Measurements from ENCODE around the gene CCS.
A peak's percentile ranks its signal among the peaks of the same experiment; 100 is the strongest.

The CCS gene

GRCh38 chr11:66561178-66561974, 31.6 kb upstream of the CCS start:
- peaks cover 3 to 11% of the 10 kb centered on the region in 2 donors for H3K27me3 ChIP-seq (ENCODE audit: control insufficient read depth in 1 of 2, insufficient read depth in 2 of 2, low read length in 2 of 2)
- no peak overlapping the region for H3K9ac ChIP-seq (ENCODE audit: low read depth in 1 of 2, low read length in 2 of 2)
- H3K36me3 ChIP-seq (ENCODE audit: control insufficient read depth in 1 of 2, insufficient read depth in 2 of 2, low read length in 2 of 2): no peaks in the 10 kb centered on the region
- H3K27ac ChIP-seq (ENCODE audit: low read depth, low read length): no peak overlapping the region
- no peak overlapping the region for H3K4me3 ChIP-seq (ENCODE audit: low read depth in 1 of 2, low read length in 2 of 2)
- H3K4me1 ChIP-seq (ENCODE audit: control insufficient read depth in 1 of 2, insufficient read depth in 2 of 2, low read length in 2 of 2): peaks cover 0 to 4% of the 10 kb centered on the region in 2 donors
- H3K9me3 ChIP-seq (ENCODE audit: control insufficient read depth in 1 of 2, low read length in 2 of 2): no peaks in the 10 kb centered on the region

GRCh38 chr11:66561975-66562248, 31.1 kb upstream of the CCS start:
- H3K27ac ChIP-seq (ENCODE audit: low read depth, low read length): no peak overlapping the region
- no peak overlapping the region for H3K9ac ChIP-seq (ENCODE audit: low read depth in 1 of 2, low read length in 2 of 2)
- H3K4me3 ChIP-seq (ENCODE audit: low read depth in 1 of 2, low read length in 2 of 2): no peak overlapping the region
- peaks cover 4 to 11% of the 10 kb centered on the region in 2 donors for H3K27me3 ChIP-seq (ENCODE audit: control insufficient read depth in 1 of 2, insufficient read depth in 2 of 2, low read length in 2 of 2)
- no peaks in the 10 kb centered on the region for H3K9me3 ChIP-seq (ENCODE audit: control insufficient read depth in 1 of 2, low read length in 2 of 2)
- no peaks in the 10 kb centered on the region for H3K36me3 ChIP-seq (ENCODE audit: control insufficient read depth in 1 of 2, insufficient read depth in 2 of 2, low read length in 2 of 2)
- H3K4me1 ChIP-seq (ENCODE audit: control insufficient read depth in 1 of 2, insufficient read depth in 2 of 2, low read length in 2 of 2): peaks cover 0 to 4% of the 10 kb centered on the region in 2 donors

- H3K4me3 ChIP-seq (ENCODE audit: low read depth in 1 of 2, low read length in 2 of 2): no peak overlapping the region
- H3K9ac ChIP-seq (ENCODE audit: low read depth in 1 of 2, low read length in 2 of 2): no peak overlapping the region
- peaks cover 8 to 11% of the 10 kb centered on the region in 2 donors for H3K27me3 ChIP-seq (ENCODE audit: control insufficient read depth in 1 of 2, insufficient read depth in 2 of 2, low read length in 2 of 2)
- H3K4me1 ChIP-seq (ENCODE audit: control insufficient read depth in 1 of 2, insufficient read depth in 2 of 2, low read length in 2 of 2): peaks cover 0 to 4% of the 10 kb centered on the region in 2 donors
- no peak overlapping the region for H3K27ac ChIP-seq (ENCODE audit: low read depth, low read length)
- no peaks in the 10 kb centered on the region for H3K9me3 ChIP-seq (ENCODE audit: control insufficient read depth in 1 of 2, low read length in 2 of 2)
- H3K36me3 ChIP-seq (ENCODE audit: control insufficient read depth in 1 of 2, insufficient read depth in 2 of 2, low read length in 2 of 2): no peaks in the 10 kb centered on the region
These were observed 30.7 kb upstream of the CCS start for GRCh38 chr11:66562275-66562674.

- no peaks in the 10 kb centered on the region for H3K36me3 ChIP-seq (ENCODE audit: control insufficient read depth in 1 of 2, insufficient read depth in 2 of 2, low read length in 2 of 2)
- H3K4me3 ChIP-seq (ENCODE audit: low read depth in 1 of 2, low read length in 2 of 2): no peak overlapping the region
- peaks cover 13 to 15% of the 10 kb centered on the region in 2 donors for H3K27me3 ChIP-seq (ENCODE audit: control insufficient read depth in 1 of 2, insufficient read depth in 2 of 2, low read length in 2 of 2)
- H3K4me1 ChIP-seq (ENCODE audit: control insufficient read depth in 1 of 2, insufficient read depth in 2 of 2, low read length in 2 of 2): peaks cover 0 to 4% of the 10 kb centered on the region in 2 donors
- H3K9ac ChIP-seq (ENCODE audit: low read depth in 1 of 2, low read length in 2 of 2): no peak overlapping the region
- H3K9me3 ChIP-seq (ENCODE audit: control insufficient read depth in 1 of 2, low read length in 2 of 2): no peaks in the 10 kb centered on the region
- no peak overlapping the region for H3K27ac ChIP-seq (ENCODE audit: low read depth, low read length)
These were observed 29.9 kb upstream of the CCS start for GRCh38 chr11:66562907-66563583.

- Histone ChIP-seq H3K9ac (ENCODE audit: low read depth in 1 of 2, low read length in 2 of 2) (no peak overlapping the region), H3K36me3 (ENCODE audit: control insufficient read depth in 1 of 2, insufficient read depth in 2 of 2, low read length in 2 of 2) (no peaks in the 10 kb centered on the region), H3K4me1 (ENCODE audit: control insufficient read depth in 1 of 2, insufficient read depth in 2 of 2, low read length in 2 of 2) (peaks cover 3 to 7% of the 10 kb centered on the region in 2 donors), H3K4me3 (ENCODE audit: low read depth in 1 of 2, low read length in 2 of 2) (no peak overlapping the region), H3K27me3 (ENCODE audit: control insufficient read depth in 1 of 2, insufficient read depth in 2 of 2, low read length in 2 of 2) (peaks cover 9 to 13% of the 10 kb centered on the region in 2 donors), H3K27ac (ENCODE audit: low read depth, low read length) (no peak overlapping the region), H3K9me3 (ENCODE audit: control insufficient read depth in 1 of 2, low read length in 2 of 2) (no peaks in the 10 kb centered on the region)
These were observed 29.2 kb upstream of the CCS start for GRCh38 chr11:66563832-66564231.

GRCh38 chr11:66564538-66564937, 28.4 kb upstream of the CCS start:
- Histone ChIP-seq H3K4me1 (ENCODE audit: control insufficient read depth in 1 of 2, insufficient read depth in 2 of 2, low read length in 2 of 2) (peaks cover 3 to 4% of the 10 kb centered on the region in 2 donors), H3K27me3 (ENCODE audit: control insufficient read depth in 1 of 2, insufficient read depth in 2 of 2, low read length in 2 of 2) (peaks cover 7 to 11% of the 10 kb centered on the region in 2 donors), H3K27ac (ENCODE audit: low read depth, low read length) (no peak overlapping the region), H3K36me3 (ENCODE audit: control insufficient read depth in 1 of 2, insufficient read depth in 2 of 2, low read length in 2 of 2) (no peaks in the 10 kb centered on the region), H3K9me3 (ENCODE audit: control insufficient read depth in 1 of 2, low read length in 2 of 2) (no peaks in the 10 kb centered on the region), H3K4me3 (ENCODE audit: low read depth in 1 of 2, low read length in 2 of 2) (no peak overlapping the region), H3K9ac (ENCODE audit: low read depth in 1 of 2, low read length in 2 of 2) (no peak overlapping the region)

- peaks cover 3 to 4% of the 10 kb centered on the region in 2 donors for H3K4me1 ChIP-seq (ENCODE audit: control insufficient read depth in 1 of 2, insufficient read depth in 2 of 2, low read length in 2 of 2)
- H3K27me3 ChIP-seq (ENCODE audit: control insufficient read depth in 1 of 2, insufficient read depth in 2 of 2, low read length in 2 of 2): peaks cover 7 to 11% of the 10 kb centered on the region in 2 donors
- no peak overlapping the region for H3K9ac ChIP-seq (ENCODE audit: low read depth in 1 of 2, low read length in 2 of 2)
- no peak overlapping the region for H3K4me3 ChIP-seq (ENCODE audit: low read depth in 1 of 2, low read length in 2 of 2)
- H3K27ac ChIP-seq (ENCODE audit: low read depth, low read length): no peak overlapping the region
- H3K9me3 ChIP-seq (ENCODE audit: control insufficient read depth in 1 of 2, low read length in 2 of 2): no peaks in the 10 kb centered on the region
- H3K36me3 ChIP-seq (ENCODE audit: control insufficient read depth in 1 of 2, insufficient read depth in 2 of 2, low read length in 2 of 2): no peaks in the 10 kb centered on the region
These were observed 28.0 kb upstream of the CCS start for GRCh38 chr11:66564984-66565383.

GRCh38 chr11:66566221-66566620, 26.8 kb upstream of the CCS start:
- no peaks in the 10 kb centered on the region for H3K9me3 ChIP-seq (ENCODE audit: control insufficient read depth in 1 of 2, low read length in 2 of 2)
- H3K36me3 ChIP-seq (ENCODE audit: control insufficient read depth in 1 of 2, insufficient read depth in 2 of 2, low read length in 2 of 2): no peaks in the 10 kb centered on the region
- H3K27me3 ChIP-seq (ENCODE audit: control insufficient read depth in 1 of 2, insufficient read depth in 2 of 2, low read length in 2 of 2): peaks cover 7 to 11% of the 10 kb centered on the region in 2 donors
- H3K4me3 ChIP-seq (ENCODE audit: low read depth in 1 of 2, low read length in 2 of 2): no peak overlapping the region
- H3K9ac ChIP-seq (ENCODE audit: low read depth in 1 of 2, low read length in 2 of 2): no peak overlapping the region
- no peak overlapping the region for H3K27ac ChIP-seq (ENCODE audit: low read depth, low read length)
- peaks cover 3 to 4% of the 10 kb centered on the region in 2 donors for H3K4me1 ChIP-seq (ENCODE audit: control insufficient read depth in 1 of 2, insufficient read depth in 2 of 2, low read length in 2 of 2)

- H3K9me3 ChIP-seq (ENCODE audit: control insufficient read depth in 1 of 2, low read length in 2 of 2): no peaks in the 10 kb centered on the region
- H3K27me3 ChIP-seq (ENCODE audit: control insufficient read depth in 1 of 2, insufficient read depth in 2 of 2, low read length in 2 of 2): peaks cover 7 to 11% of the 10 kb centered on the region in 2 donors
- peaks cover 3 to 4% of the 10 kb centered on the region in 2 donors for H3K4me1 ChIP-seq (ENCODE audit: control insufficient read depth in 1 of 2, insufficient read depth in 2 of 2, low read length in 2 of 2)
- no peaks in the 10 kb centered on the region for H3K36me3 ChIP-seq (ENCODE audit: control insufficient read depth in 1 of 2, insufficient read depth in 2 of 2, low read length in 2 of 2)
- no peak overlapping the region for H3K27ac ChIP-seq (ENCODE audit: low read depth, low read length)
- H3K4me3 ChIP-seq (ENCODE audit: low read depth in 1 of 2, low read length in 2 of 2): peak overlapping the region; percentile 56 to 66
- no peak overlapping the region for H3K9ac ChIP-seq (ENCODE audit: low read depth in 1 of 2, low read length in 2 of 2)
These were observed 25.2 kb upstream of the CCS start for GRCh38 chr11:66567787-66568123.

GRCh38 chr11:66568124-66568916, 24.7 kb upstream of the CCS start, which contains the start of gene CTSF:
Gene CTSF (minus strand): TSS chr11:66568606. CDS start chr11:66568486, 120 bp downstream.
- no peaks in the 10 kb centered on the region for H3K9me3 ChIP-seq (ENCODE audit: control insufficient read depth in 1 of 2, low read length in 2 of 2)
- peaks cover 3 to 4% of the 10 kb centered on the region in 2 donors for H3K4me1 ChIP-seq (ENCODE audit: control insufficient read depth in 1 of 2, insufficient read depth in 2 of 2, low read length in 2 of 2)
- H3K4me3 ChIP-seq (ENCODE audit: low read depth in 1 of 2, low read length in 2 of 2): peak within 1 kb of the TSS; percentile 56 to 66
- peaks cover 7 to 11% of the 10 kb centered on the region in 2 donors for H3K27me3 ChIP-seq (ENCODE audit: control insufficient read depth in 1 of 2, insufficient read depth in 2 of 2, low read length in 2 of 2)
- H3K9ac ChIP-seq (ENCODE audit: low read depth in 1 of 2, low read length in 2 of 2): no peak within 1 kb of the TSS
- no peak within 1 kb of the TSS for H3K27ac ChIP-seq (ENCODE audit: low read depth, low read length)
- H3K36me3 ChIP-seq (ENCODE audit: control insufficient read depth in 1 of 2, insufficient read depth in 2 of 2, low read length in 2 of 2): no peaks in the 10 kb centered on the region

Data from duodenal mucosa (tissue), 2 donors.